Ovary (tissue), 9 donors: ENCODE measurements around the gene STARD5. TPM values are rescaled to one million over a fixed set of nuclear protein-coding genes. Genes with fewer than 3 reads are reported as not detected.
"Not testable (repeated sequence)": the region's sequence is repeated elsewhere in the genome, so short reads cannot be mapped to it uniquely, and the experiment has no call there.

Experiments used
- DNase-seq, 5 donors: peaks; one replicate each; pipeline ENCODE4 v3.0.0-alpha.2; 2019 to 2020
- H3K27ac ChIP-seq, 2 donors: fragments of 200-600 bp; one replicate each; pipeline versions ENCODE4 v1.5.1 to v1.8.0; 2019 to 2022
- H3K27me3 ChIP-seq: fragments of 200-600 bp; one replicate; pipeline ENCODE4 v1.8.0; 2022
- H3K36me3 ChIP-seq: fragments of 200-600 bp; sonication (generic); one replicate; pipeline ENCODE4 v1.5.1; 2019
- H3K4me1 ChIP-seq: one replicate; pipeline ENCODE4 v1.8.1; 2013; ENCODE audit warnings: mild to moderate bottlenecking, moderate library complexity; ENCODE audit not compliant: insufficient read depth
- H3K4me3 ChIP-seq: fragments of 200-600 bp; sonication (generic); one replicate; pipeline ENCODE4 v1.5.1; 2017
- H3K9me3 ChIP-seq, 2 donors: fragments of 200-600 bp in 1 of 2; sonication (generic) in 1 of 2; one replicate each; pipeline versions ENCODE4 v1.5.1 to v1.8.1; 2013 to 2019; ENCODE audit warnings: mild to moderate bottlenecking in 1 of 2, moderate library complexity in 1 of 2
- CTCF ChIP-seq, 3 donors: fragments of 450-650 bp in 2 of 3; fragments of 200-600 bp in 1 of 3; IDR thresholded peaks; one replicate each; pipeline versions ENCODE4 v1.5.1 to v1.8.0; 2016 to 2022; ENCODE audit warnings: antibody characterized with exemption in 3 of 3, mild to moderate bottlenecking in 1 of 3
- EP300 ChIP-seq: sonication (generic); formaldehyde crosslinking; IDR thresholded peaks from one replicate; pipeline ENCODE4 v1.6.1; 2017; ENCODE audit warnings: antibody characterized with exemption
- POLR2A ChIP-seq: fragments of 450-650 bp; IDR thresholded peaks from one replicate; pipeline ENCODE4 v1.6.1; 2017; ENCODE audit warnings: antibody characterized with exemption, mild to moderate bottlenecking, moderate library complexity
- WGBS, 3 donors: extraction: QIAGEN DNeasy Blood & Tissue Kit in 1 of 3; methylation state at CpG; one replicate each; pipeline versions ENCODE4 v1.1.5 to v1.1.7; 2013 to 2017; 5-methylcytosine and 5-hydroxymethylcytosine counted together
- intact Hi-C, 4 donors: fragments of 100-400 bp; cut with DNase I; formaldehyde crosslinking; loops; one replicate each; pipeline versions ENCODE4 v1.11.0 to v1.15.1; 2022 to 2023
- polyA plus RNA-seq, 2 donors: library from polyadenylated mRNA; stranded (reverse); fragments of 200-250 nt in 1 of 2; fragments of 350-450 nt in 1 of 2; fragmentation: Illumina TruSeq in 1 of 2; extraction: RNeasy Lipid Tissue Mini Kit (QIAGEN cat#74804) in 1 of 2; gene quantifications; one replicate each; pipeline ENCODE4 v1.2.3, GENCODE V29; 2013 to 2014
- total RNA-seq, 7 donors: library from RNA; depleted of rRNA in 2 of 7; stranded (reverse); fragments of >200 nt in 2 of 7; fragmentation: NEBNext Ultra II Directional in 3 of 7; extraction: Animal tissue kit (Norgen Biotek cat#: 25700) in 3 of 7; gene quantifications; one replicate each; pipeline versions ENCODE4 v1.1.0 to v1.2.4, GENCODE V29; 2016 to 2023
- donor health status: DM: no; HTN: no; CAD: no; lungs with moderate emphysema.
- donor health status: DM: no; HTN: no; CAD: no.
- donor health status: Bipolar disorder and iron deficiency.
- donor health status: DM: yes; HTN: yes; CAD: no.
- donor health status: DM: no; HTN: no; CAD: no.
- donor health status: DM: yes; HTN: yes; CAD: no.

The STARD5 gene
- total and polyA plus RNA-seq, 9 donors, result 3.8 to 9.4 (median 6.3) TPM

GRCh38 chr15:81357180-81357686 lies 33.3 kb upstream of the STARD5 start:
- Histone ChIP-seq H3K9me3 (no peaks in the 10 kb centered on the region), H3K4me3 (no peak overlapping the region), H3K27ac (no peak overlapping the region), H3K27me3 (no peaks in the 10 kb centered on the region), H3K4me1 (no peaks in the 10 kb centered on the region), H3K36me3 (no peaks in the 10 kb centered on the region)
- intact Hi-C loops, result no loop called here
- TF ChIP-seq CTCF (IDR thresholded peaks at IDR 0.05) (no peak), POLR2A (no peak), EP300 (no peak)
- WGBS, 3 donors, result 62 to 73% (median 67%) methylated on average over 6 of the region's 6 CpGs
- no peak for DNase-seq

- Histone ChIP-seq H3K4me3 (no peak overlapping the region), H3K4me1 (no peaks in the 10 kb centered on the region), H3K27me3 (no peaks in the 10 kb centered on the region), H3K9me3 (no peaks in the 10 kb centered on the region), H3K27ac (no peak overlapping the region), H3K36me3 (no peaks in the 10 kb centered on the region)
- TF ChIP-seq POLR2A, result no peak
- no peak for TF ChIP-seq CTCF (IDR thresholded peaks at IDR 0.05)
- TF ChIP-seq EP300, result no peak
- no peak for DNase-seq
- intact Hi-C loops, result no loop called here
- WGBS, 3 donors, result 76 to 82% (median 80%) methylated on average over 5 of the region's 5 CpGs
These were observed 32.3 kb upstream of the STARD5 start for GRCh38 chr15:81356252-81356651.

- Histone ChIP-seq H3K4me3 (no peak overlapping the region), H3K27ac (no peak overlapping the region), H3K4me1 (no peaks in the 10 kb centered on the region), H3K9me3 (no peaks in the 10 kb centered on the region), H3K27me3 (no peaks in the 10 kb centered on the region), H3K36me3 (no peaks in the 10 kb centered on the region)
- no peak for DNase-seq
- intact Hi-C loops, result no loop called here
- TF ChIP-seq EP300 (no peak), CTCF (IDR thresholded peaks at IDR 0.05) (no peak), POLR2A (no peak)
- 68 to 76% (median 71%) methylated on average over 5 of the region's 5 CpGs for WGBS, 3 donors
These were observed 27.7 kb upstream of the STARD5 start for GRCh38 chr15:81351651-81352050.

GRCh38 chr15:81349271-81349670 lies 25.3 kb upstream of the STARD5 start:
- DNase-seq, result no peak
- WGBS, 3 donors, result 96 to 100% (median 97%) methylated on average over 3 of the region's 3 CpGs

GRCh38 chr15:81348691-81349090 lies 24.8 kb upstream of the STARD5 start:
- H3K9me3 ChIP-seq, H3K27me3 ChIP-seq, H3K27ac ChIP-seq, H3K4me3 ChIP-seq, intact Hi-C loops, H3K36me3 ChIP-seq, H3K4me1 ChIP-seq, DNase-seq: not testable (repeated sequence)
- 94 to 95% (median 95%) methylated on average over 11 of the region's 11 CpGs for WGBS, 3 donors

More at GRCh38 chr15:81349271-81349670, 25.3 kb upstream of the STARD5 start:
- no peaks in the 10 kb centered on the region for H3K9me3 ChIP-seq
- TF ChIP-seq POLR2A (no peak), CTCF (IDR thresholded peaks at IDR 0.05) (no peak), EP300 (no peak)
- no peaks in the 10 kb centered on the region for H3K36me3 ChIP-seq
- H3K27ac ChIP-seq, result no peak overlapping the region
- no peaks in the 10 kb centered on the region for H3K4me1 ChIP-seq
- intact Hi-C loops, result no loop called here
- no peak overlapping the region for H3K4me3 ChIP-seq
- H3K27me3 ChIP-seq, result no peaks in the 10 kb centered on the region
